Neuronal stem cell (in vitro differentiated cells): ENCODE results near the gene ZNF146.

ENCODE experiments used
- DNase-seq: peaks from one replicate; pipeline ENCODE4 v3.0.0-alpha.2; 2013; ENCODE audit warnings: low spot score
- H2AFZ ChIP-seq: one replicate; pipeline ENCODE4 v1.6.1; 2013; ENCODE audit warnings: mild to moderate bottlenecking, low read length, inconsistent platforms
- H2AK5ac ChIP-seq: 2 replicates; pipeline ENCODE4 v1.6.1; 2013; ENCODE audit warnings: low read depth, mild to moderate bottlenecking, inconsistent platforms, low read length, moderate library complexity, mixed read lengths
- H2BK120ac ChIP-seq: 2 replicates; pipeline ENCODE4 v1.6.1; 2013; ENCODE audit warnings: low read depth, mild to moderate bottlenecking, inconsistent platforms, low read length, moderate library complexity, mixed read lengths
- H2BK12ac ChIP-seq: one replicate; pipeline ENCODE4 v1.6.1; 2013; ENCODE audit warnings: low read length, inconsistent platforms
- H2BK15ac ChIP-seq: 2 replicates; pipeline ENCODE4 v1.6.1; 2013; ENCODE audit warnings: mild to moderate bottlenecking, low read length, inconsistent platforms, mixed read lengths
- H2BK5ac ChIP-seq: one replicate; pipeline ENCODE4 v1.6.1; 2013; ENCODE audit warnings: inconsistent platforms, mild to moderate bottlenecking, low read length, moderate library complexity
- H3K14ac ChIP-seq: one replicate; pipeline ENCODE4 v1.6.1; 2013; ENCODE audit warnings: low read length, inconsistent platforms
- H3K18ac ChIP-seq: 2 replicates; pipeline ENCODE4 v1.6.1; 2013; ENCODE audit warnings: low read length, inconsistent platforms
- H3K23ac ChIP-seq: 2 replicates; pipeline ENCODE4 v1.6.1; 2013; ENCODE audit warnings: low read depth, mild to moderate bottlenecking, mixed read lengths, low read length, inconsistent platforms; ENCODE audit not compliant: poor library complexity
- H3K27ac ChIP-seq: replicated peaks from 3 replicates; pipeline ENCODE4 v1.5.1; 2013; ENCODE audit warnings: low read length, inconsistent platforms
- H3K27me3 ChIP-seq, 3 experiments: 2 replicates each; pipeline ENCODE4 v1.6.1; 2013; ENCODE audit warnings: low read length in 3 of 3, mild to moderate bottlenecking in 2 of 3, inconsistent platforms in 1 of 3, low read depth in 1 of 3, mixed read lengths in 1 of 3, moderate library complexity in 1 of 3; ENCODE audit not compliant: control insufficient read depth in 3 of 3, insufficient read depth in 3 of 3
- H3K36me3 ChIP-seq, 2 donors: replicated peaks in 1 of 2; 2 replicates each; pipeline ENCODE4 v1.6.1; 2013; ENCODE audit warnings: low read length in 2 of 2; ENCODE audit not compliant: control insufficient read depth in 2 of 2, insufficient read depth in 2 of 2
- H3K4ac ChIP-seq: 2 replicates; pipeline ENCODE4 v1.6.1; 2013; ENCODE audit warnings: inconsistent platforms, mild to moderate bottlenecking, low read length, moderate library complexity
- H3K4me1 ChIP-seq, 2 donors: 1 replicate in 1 of 2; 2 replicates in 1 of 2; pipeline ENCODE4 v1.6.1; 2013; ENCODE audit warnings: low read length in 2 of 2, low read depth in 1 of 2; ENCODE audit not compliant: control insufficient read depth in 2 of 2, insufficient read depth in 1 of 2
- H3K4me2 ChIP-seq: one replicate; pipeline ENCODE4 v1.6.1; 2013; ENCODE audit warnings: mild to moderate bottlenecking, low read length, inconsistent platforms; ENCODE audit not compliant: insufficient read depth, poor library complexity, severe bottlenecking
- H3K4me3 ChIP-seq, 2 donors: 2 replicates each; pipeline ENCODE4 v1.5.1; 2013; ENCODE audit warnings: low read length in 2 of 2, mild to moderate bottlenecking in 2 of 2, inconsistent platforms in 1 of 2, moderate library complexity in 1 of 2
- H3K79me1 ChIP-seq: one replicate; pipeline ENCODE4 v1.6.1; 2013; ENCODE audit warnings: low read depth, mild to moderate bottlenecking, inconsistent platforms, low read length, moderate library complexity
- H3K9ac ChIP-seq: one replicate; pipeline ENCODE4 v1.6.1; 2013; ENCODE audit warnings: mild to moderate bottlenecking, low read depth, low read length, inconsistent platforms; ENCODE audit not compliant: poor library complexity
- H3K9me3 ChIP-seq, 2 donors: replicated peaks in 1 of 2; 2 replicates each; pipeline versions ENCODE3 to v1.6.1; 2013; ENCODE audit warnings: low read length in 2 of 2, mild to moderate bottlenecking in 2 of 2, inconsistent platforms in 1 of 2, low read depth in 1 of 2, mixed read lengths in 1 of 2, moderate library complexity in 1 of 2; ENCODE audit not compliant: control insufficient read depth in 2 of 2, insufficient read depth in 1 of 2
- H4K8ac ChIP-seq: one replicate; pipeline ENCODE4 v1.6.1; 2013; ENCODE audit warnings: low read depth, mild to moderate bottlenecking, inconsistent platforms, low read length, moderate library complexity
- H4K91ac ChIP-seq: one replicate; pipeline ENCODE4 v1.6.1; 2013; ENCODE audit warnings: low read length, low read depth, mild to moderate bottlenecking, inconsistent platforms; ENCODE audit not compliant: poor library complexity
- WGBS, 2 donors: extraction: QIAGEN DNeasy Blood & Tissue Kit; methylation state at CpG; one replicate each; pipeline ENCODE4 v1.1.7; 2013; ENCODE audit warnings: missing lambda C conversion rate in 2 of 2, mixed read lengths in 1 of 2; ENCODE audit not compliant: insufficient read length in 2 of 2, insufficient replicate concordance in 1 of 2; ENCODE audit errors: extremely low coverage in 2 of 2; 5-methylcytosine and 5-hydroxymethylcytosine counted together

The ZNF146 gene

GRCh38 chr19:36258028-36258875, 43.3 kb downstream of the ZNF146 start:
- no peak overlapping the region for H2BK15ac ChIP-seq
- peak overlapping the region; percentile 28 for H2AK5ac ChIP-seq
- H2BK120ac ChIP-seq = no peak overlapping the region
- H2AFZ ChIP-seq = no peak overlapping the region
- no peak overlapping the region for H3K23ac ChIP-seq
- H3K4ac ChIP-seq = no peak overlapping the region
- no peak overlapping the region for H3K4me2 ChIP-seq
- no peaks in the 10 kb centered on the region for H3K4me1 ChIP-seq
- no peaks in the 10 kb centered on the region for H3K79me1 ChIP-seq
- no peak overlapping the region for H2BK12ac ChIP-seq
- no peak overlapping the region for H3K18ac ChIP-seq
- H3K9ac ChIP-seq = no peak overlapping the region
- H3K27ac ChIP-seq = no peak overlapping the region
- no peak overlapping the region for H4K91ac ChIP-seq
- H4K8ac ChIP-seq = no peak overlapping the region
- no peaks in the 10 kb centered on the region for H3K36me3 ChIP-seq
- peaks cover 6% of the 10 kb centered on the region in 2 donors for H3K9me3 ChIP-seq
- DNase-seq = no peak
- WGBS, 2 donors = no CpG with 5 or more reads among the region's 29 CpGs
- H3K4me3 ChIP-seq = peak overlapping the region in 1 of 2 donors; percentile 42
- no peaks in the 10 kb centered on the region for H3K27me3 ChIP-seq
- H3K14ac ChIP-seq = no peak overlapping the region
- no peak overlapping the region for H2BK5ac ChIP-seq

GRCh38 chr19:36259211-36259610, 44.3 kb downstream of the ZNF146 start:
- Histone ChIP-seq H2BK120ac (no peak overlapping the region), H3K36me3 (no peaks in the 10 kb centered on the region), H3K23ac (no peak overlapping the region), H3K9ac (no peak overlapping the region), H2BK5ac (no peak overlapping the region), H2BK12ac (no peak overlapping the region), H3K14ac (no peak overlapping the region), H4K8ac (no peak overlapping the region), H3K4me1 (no peaks in the 10 kb centered on the region), H2AFZ (no peak overlapping the region), H3K27ac (no peak overlapping the region), H2AK5ac (no peak overlapping the region), H3K27me3 (no peaks in the 10 kb centered on the region), H3K4me2 (no peak overlapping the region), H4K91ac (no peak overlapping the region), H3K4ac (no peak overlapping the region), H2BK15ac (no peak overlapping the region), H3K4me3 (no peak overlapping the region), H3K79me1 (no peaks in the 10 kb centered on the region), H3K9me3 (peaks cover 4 to 6% of the 10 kb centered on the region in 2 donors), H3K18ac (no peak overlapping the region)
- no peak for DNase-seq
- no CpG with 5 or more reads among the region's 20 CpGs for WGBS, 2 donors

- Histone ChIP-seq H3K18ac (no peak overlapping the region), H3K4ac (no peak overlapping the region), H3K4me3 (no peak overlapping the region), H2AFZ (no peak overlapping the region), H2BK5ac (no peak overlapping the region), H2BK120ac (no peak overlapping the region), H3K27me3 (no peaks in the 10 kb centered on the region), H2AK5ac (no peak overlapping the region), H4K91ac (no peak overlapping the region), H3K27ac (no peak overlapping the region), H4K8ac (no peak overlapping the region), H2BK15ac (no peak overlapping the region), H3K36me3 (no peaks in the 10 kb centered on the region), H3K4me2 (no peak overlapping the region), H2BK12ac (no peak overlapping the region), H3K14ac (peak overlapping the region; percentile 17), H3K4me1 (no peaks in the 10 kb centered on the region), H3K23ac (no peak overlapping the region), H3K9ac (no peak overlapping the region), H3K9me3 (peaks cover 0 to 5% of the 10 kb centered on the region in 2 donors), H3K79me1 (no peaks in the 10 kb centered on the region)
- no peak for DNase-seq
- no CpG with 5 or more reads among the region's 4 CpGs for WGBS, 2 donors
Observed at GRCh38 chr19:36265064-36265463, 50.2 kb downstream of the ZNF146 start.

- H3K14ac ChIP-seq = no peak overlapping the region
- H3K23ac ChIP-seq = peak overlapping the region; percentile 55
- no peaks in the 10 kb centered on the region for H3K27me3 ChIP-seq
- no peak for DNase-seq
- H3K9ac ChIP-seq = peak overlapping the region; percentile 60
- H2BK15ac ChIP-seq = no peak overlapping the region
- no peaks in the 10 kb centered on the region for H3K79me1 ChIP-seq
- WGBS, 2 donors = no CpG with 5 or more reads among the region's 35 CpGs
- no peak overlapping the region for H2BK12ac ChIP-seq
- peaks cover 0 to 5% of the 10 kb centered on the region in 2 donors for H3K9me3 ChIP-seq
- H2AFZ ChIP-seq = no peak overlapping the region
- H3K18ac ChIP-seq = no peak overlapping the region
- no peak overlapping the region for H2AK5ac ChIP-seq
- no peaks in the 10 kb centered on the region for H3K36me3 ChIP-seq
- no peak overlapping the region for H2BK5ac ChIP-seq
- no peak overlapping the region for H3K4me2 ChIP-seq
- no peak overlapping the region for H3K4ac ChIP-seq
- H3K4me1 ChIP-seq = no peaks in the 10 kb centered on the region
- H2BK120ac ChIP-seq = no peak overlapping the region
- no peak overlapping the region for H4K91ac ChIP-seq
- no peak overlapping the region for H3K4me3 ChIP-seq
- H3K27ac ChIP-seq = no peak overlapping the region
- H4K8ac ChIP-seq = no peak overlapping the region
Observed at GRCh38 chr19:36265856-36266374, 51.0 kb downstream of the ZNF146 start.
